HepG2 (cell line): ENCODE data around the gene CCDC167. TPM values are rescaled to one million over a fixed set of nuclear protein-coding genes. Genes with fewer than 3 reads are reported as not detected.

Experiments used
- AHDC1 ChIP-seq: sonication (generic); formaldehyde crosslinking; IDR thresholded peaks from 2 replicates; pipeline ENCODE4 v1.5.1; 2020; ENCODE audit warnings: mild to moderate bottlenecking, missing genetic modification reagents, borderline replicate concordance
- ARNT ChIP-seq: fragments of 450-650 bp; IDR thresholded peaks from 2 replicates; pipeline ENCODE4 v1.6.1; 2017
- EED ChIP-seq: sonication (generic); formaldehyde crosslinking; IDR thresholded peaks from 2 replicates; pipeline ENCODE4 v1.5.0; 2020; ENCODE audit warnings: mild to moderate bottlenecking, missing genetic modification reagents
- FOXO1 ChIP-seq: sonication (generic); formaldehyde crosslinking; IDR thresholded peaks from 2 replicates; pipeline ENCODE4 v1.4.0; 2020; ENCODE audit warnings: missing genetic modification reagents
- HDAC6 ChIP-seq: fragments of 200-600 bp; sonication (generic); IDR thresholded peaks from 2 replicates; pipeline ENCODE4 v1.7.0; 2017; ENCODE audit warnings: mild to moderate bottlenecking, antibody characterized with exemption, low read length, low read depth
- HNF4G ChIP-seq, 2 experiments: sonication (generic) in 1 of 2; formaldehyde crosslinking in 1 of 2; IDR thresholded peaks; 2 replicates each; pipeline versions ENCODE4 v1.4.0 to v1.6.1; 2011 to 2020; ENCODE audit warnings: borderline replicate concordance in 2 of 2, low read depth in 2 of 2, mild to moderate bottlenecking in 2 of 2, low read length in 1 of 2, missing genetic modification reagents in 1 of 2, moderate library complexity in 1 of 2
- KDM2A ChIP-seq: sonication (generic); formaldehyde crosslinking; IDR thresholded peaks from 2 replicates; pipeline ENCODE4 v1.4.0; 2020; ENCODE audit warnings: low read depth, missing genetic modification reagents, borderline replicate concordance
- KLF16 ChIP-seq, 2 experiments: sonication (generic) in 1 of 2; formaldehyde crosslinking in 1 of 2; IDR thresholded peaks; 2 replicates each; pipeline versions ENCODE4 v1.6.1 to v1.8.0; 2016 to 2023; ENCODE audit warnings: missing genetic modification reagents in 2 of 2, missing compliant biosample characterization in 1 of 2
- NKX3-1 ChIP-seq: sonication (generic); formaldehyde crosslinking; IDR thresholded peaks from 2 replicates; pipeline ENCODE4 v1.5.0; 2020; ENCODE audit warnings: missing genetic modification reagents
- PATZ1 ChIP-seq: sonication (generic); formaldehyde crosslinking; IDR thresholded peaks from 2 replicates; pipeline ENCODE4 v1.4.0; 2020; ENCODE audit warnings: missing genetic modification reagents
- TEAD3 ChIP-seq: optimal IDR thresholded peaks from 2 replicates; pipeline ENCODE3; 2016; ENCODE audit warnings: borderline replicate concordance
- ZNF263 ChIP-seq: sonication (generic); formaldehyde crosslinking; IDR thresholded peaks from 2 replicates; pipeline ENCODE4 v1.4.0; 2020; ENCODE audit warnings: missing genetic modification reagents
- ZNF280B ChIP-seq: sonication (generic); formaldehyde crosslinking; IDR thresholded peaks from 2 replicates; pipeline ENCODE4 v1.5.0; 2020; ENCODE audit warnings: missing genetic modification reagents, mild to moderate bottlenecking, borderline replicate concordance
- ZNF382 ChIP-seq: sonication (generic); formaldehyde crosslinking; IDR thresholded peaks from 2 replicates; pipeline ENCODE4 v1.5.0; 2020; ENCODE audit warnings: missing genetic modification reagents, mild to moderate bottlenecking, borderline replicate concordance
- ZNF703 ChIP-seq: sonication (generic); formaldehyde crosslinking; IDR thresholded peaks from 2 replicates; pipeline ENCODE4 v1.5.1; 2020; ENCODE audit warnings: missing genetic modification reagents, mild to moderate bottlenecking, moderate library complexity, borderline replicate concordance
- ZNF720 ChIP-seq: sonication (generic); formaldehyde crosslinking; IDR thresholded peaks from 2 replicates; pipeline ENCODE4 v1.4.0; 2020; ENCODE audit warnings: missing genetic modification reagents
- ZNF784 ChIP-seq: sonication (generic); formaldehyde crosslinking; IDR thresholded peaks from 2 replicates; pipeline ENCODE4 v1.5.1; 2020; ENCODE audit warnings: missing genetic modification reagents, mild to moderate bottlenecking, borderline replicate concordance
- ZNF792 ChIP-seq: IDR thresholded peaks from 2 replicates; pipeline ENCODE4 v1.6.1; 2016
- polyA plus RNA-seq, 8 experiments: library from polyadenylated mRNA; depleted of rRNA in 3 of 8; stranded (reverse) in 7 of 8; unstranded in 1 of 8; fragments of >200 nt; fragmentation: Illumina TruSeq in 4 of 8; extraction: Trizol in 4 of 8; gene quantifications; 2 replicates each; pipeline versions ENCODE4 v1.2.1 to v1.2.3, GENCODE V29; 2011 to 2016; ENCODE audit warnings: low read depth in 4 of 8, missing spikeins in 1 of 8, mixed read lengths in 1 of 8; ENCODE audit not compliant: insufficient read depth in 1 of 8
- total RNA-seq, 5 experiments: library from RNA; depleted of rRNA; stranded (reverse); fragments of >200 nt; fragmentation: Illumina TruSeq; extraction: Trizol; gene quantifications; 2 replicates each; pipeline ENCODE4 v1.2.3, GENCODE V29; 2016; ENCODE audit warnings: low read depth in 1 of 5

CCDC167 gene
- total and polyA plus RNA-seq, 2 of the 13 experiments (the other 11 are each of a cell fraction or from before 2014, with no cell fraction given) = 48.4 to 66.8 TPM

- TF ChIP-seq ZNF784 (CRISPR knock-in tag) (no peak), ZNF792 (no peak), HDAC6 (no peak), FOXO1 (CRISPR knock-in tag) (no peak), ZNF263 (CRISPR knock-in tag) (0 out of 2 replicates have a peak, but pooled peaks have one; percentile 33), AHDC1 (CRISPR knock-in tag) (0 out of 2 replicates have a peak, but pooled peaks have one; percentile 27), PATZ1 (CRISPR knock-in tag) (peak; percentile 10; the same call in 1 of the 2 replicates), ZNF280B (peak; percentile 23; the same call in 1 of the 2 replicates), EED (CRISPR knock-in tag) (0 out of 2 replicates have a peak, but pooled peaks have one; percentile 33), ZNF720 (no peak), NKX3-1 (CRISPR knock-in tag) (no peak), HNF4G (IDR thresholded peaks at IDR 0.05; ENCODE audit: borderline replicate concordance, low read depth, low read length) (peak; percentile 23; the same call in 1 of the 2 replicates), HNF4G (CRISPR knock-in tag; IDR thresholded peaks at IDR 0.05; ENCODE audit: borderline replicate concordance, low read depth) (no peak), KDM2A (CRISPR knock-in tag) (0 out of 2 replicates have a peak, but pooled peaks have one; percentile 17), TEAD3 (peak; percentile 22), KLF16 (CRISPR knock-in tag; IDR thresholded peaks at IDR 0.05) (no peak), ZNF382 (CRISPR knock-in tag) (no peak), ZNF703 (CRISPR knock-in tag) (no peak), ARNT (no peak)
Measured at GRCh38 chr6:37516076-37516919, 16.6 kb upstream of the CCDC167 start (continued).
